ENCODE data around the gene HSPA12B. TPM values are rescaled to one million over a fixed set of nuclear protein-coding genes. Genes with fewer than 3 reads are reported as not detected.

HSPA12B gene
- total RNA-seq, 1 donor from 2014 or later, result 0.44 TPM

- no peak for DNase-seq
- Mint-ChIP-seq H3K27me3 (ENCODE audit: unreplicated experiment) (peaks cover 5% of the 10 kb centered on the region), H3K9me3 (ENCODE audit: unreplicated experiment) (peaks cover 4% of the 10 kb centered on the region), H3K36me3 (ENCODE audit: unreplicated experiment) (no peaks in the 10 kb centered on the region), H3K4me1 (ENCODE audit: low read depth, unreplicated experiment) (peaks cover 18% of the 10 kb centered on the region), H3K4me3 (ENCODE audit: unreplicated experiment) (peak overlapping the region; percentile 89), H3K27ac (ENCODE audit: unreplicated experiment) (no peak overlapping the region)
- TF ChIP-seq, protein P1, sequence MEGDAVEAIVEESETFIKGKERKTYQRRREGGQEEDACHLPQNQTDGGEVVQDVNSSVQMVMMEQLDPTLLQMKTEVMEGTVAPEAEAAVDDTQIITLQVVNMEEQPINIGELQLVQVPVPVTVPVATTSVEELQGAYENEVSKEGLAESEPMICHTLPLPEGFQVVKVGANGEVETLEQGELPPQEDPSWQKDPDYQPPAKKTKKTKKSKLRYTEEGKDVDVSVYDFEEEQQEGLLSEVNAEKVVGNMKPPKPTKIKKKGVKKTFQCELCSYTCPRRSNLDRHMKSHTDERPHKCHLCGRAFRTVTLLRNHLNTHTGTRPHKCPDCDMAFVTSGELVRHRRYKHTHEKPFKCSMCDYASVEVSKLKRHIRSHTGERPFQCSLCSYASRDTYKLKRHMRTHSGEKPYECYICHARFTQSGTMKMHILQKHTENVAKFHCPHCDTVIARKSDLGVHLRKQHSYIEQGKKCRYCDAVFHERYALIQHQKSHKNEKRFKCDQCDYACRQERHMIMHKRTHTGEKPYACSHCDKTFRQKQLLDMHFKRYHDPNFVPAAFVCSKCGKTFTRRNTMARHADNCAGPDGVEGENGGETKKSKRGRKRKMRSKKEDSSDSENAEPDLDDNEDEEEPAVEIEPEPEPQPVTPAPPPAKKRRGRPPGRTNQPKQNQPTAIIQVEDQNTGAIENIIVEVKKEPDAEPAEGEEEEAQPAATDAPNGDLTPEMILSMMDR (IDR thresholded peaks at IDR 0.05; ENCODE audit: partially characterized antibody, unreplicated experiment), result no peak
Measured at GRCh38 chr20:3794701-3795420, 62.4 kb downstream of the HSPA12B start.

- Mint-ChIP-seq H3K4me1 (ENCODE audit: low read depth, unreplicated experiment) (peaks cover 23% of the 10 kb centered on the region), H3K27me3 (ENCODE audit: unreplicated experiment) (peaks cover 8% of the 10 kb centered on the region), H3K27ac (ENCODE audit: unreplicated experiment) (peak within 1 kb of the TSS; percentile 85), H3K36me3 (ENCODE audit: unreplicated experiment) (no peaks in the 10 kb centered on the region), H3K4me3 (ENCODE audit: unreplicated experiment) (peak within 1 kb of the TSS; percentile 89), H3K9me3 (ENCODE audit: unreplicated experiment) (peaks cover 4% of the 10 kb centered on the region)
- TF ChIP-seq, protein P1 (IDR thresholded peaks at IDR 0.05; ENCODE audit: partially characterized antibody, unreplicated experiment), result peak; percentile 69
- peak; percentile 94 for DNase-seq
Measured at GRCh38 chr20:3795511-3796468, 63.3 kb downstream of the HSPA12B start, which contains the start of gene CDC25B. CDC25B (plus strand) TSS chr20:3796310; CDS start chr20:3796532, 222 bp downstream.

- Mint-ChIP-seq H3K27me3 (ENCODE audit: unreplicated experiment) (peaks cover 10% of the 10 kb centered on the region), H3K27ac (ENCODE audit: unreplicated experiment) (peak overlapping the region; percentile 68), H3K4me3 (ENCODE audit: unreplicated experiment) (peak overlapping the region; percentile 86), H3K36me3 (ENCODE audit: unreplicated experiment) (no peaks in the 10 kb centered on the region), H3K9me3 (ENCODE audit: unreplicated experiment) (peaks cover 4% of the 10 kb centered on the region), H3K4me1 (ENCODE audit: low read depth, unreplicated experiment) (peaks cover 23% of the 10 kb centered on the region)
- no peak for DNase-seq
- TF ChIP-seq, protein P1 (IDR thresholded peaks at IDR 0.05; ENCODE audit: partially characterized antibody, unreplicated experiment), result no peak
Measured at GRCh38 chr20:3796477-3797225, 64.2 kb downstream of the HSPA12B start.

GRCh38 chr20:3797226-3797545 lies 64.7 kb downstream of the HSPA12B start:
- Mint-ChIP-seq H3K4me3 (ENCODE audit: unreplicated experiment) (peak overlapping the region; percentile 86), H3K4me1 (ENCODE audit: low read depth, unreplicated experiment) (peaks cover 23% of the 10 kb centered on the region), H3K9me3 (ENCODE audit: unreplicated experiment) (peaks cover 4% of the 10 kb centered on the region), H3K27me3 (ENCODE audit: unreplicated experiment) (peaks cover 10% of the 10 kb centered on the region), H3K36me3 (ENCODE audit: unreplicated experiment) (no peaks in the 10 kb centered on the region), H3K27ac (ENCODE audit: unreplicated experiment) (peak overlapping the region; percentile 68)
- DNase-seq, result no peak
- TF ChIP-seq, protein P1 (IDR thresholded peaks at IDR 0.05; ENCODE audit: partially characterized antibody, unreplicated experiment), result no peak
